GF-D8 (cell line): ENCODE measurements around the gene PTPRN2.

Experiments
- DNase-seq: peaks from one replicate; lab custom pipeline; 2025; lab: John Stamatoyannopoulos, UW

Gene PTPRN2

DNA sequence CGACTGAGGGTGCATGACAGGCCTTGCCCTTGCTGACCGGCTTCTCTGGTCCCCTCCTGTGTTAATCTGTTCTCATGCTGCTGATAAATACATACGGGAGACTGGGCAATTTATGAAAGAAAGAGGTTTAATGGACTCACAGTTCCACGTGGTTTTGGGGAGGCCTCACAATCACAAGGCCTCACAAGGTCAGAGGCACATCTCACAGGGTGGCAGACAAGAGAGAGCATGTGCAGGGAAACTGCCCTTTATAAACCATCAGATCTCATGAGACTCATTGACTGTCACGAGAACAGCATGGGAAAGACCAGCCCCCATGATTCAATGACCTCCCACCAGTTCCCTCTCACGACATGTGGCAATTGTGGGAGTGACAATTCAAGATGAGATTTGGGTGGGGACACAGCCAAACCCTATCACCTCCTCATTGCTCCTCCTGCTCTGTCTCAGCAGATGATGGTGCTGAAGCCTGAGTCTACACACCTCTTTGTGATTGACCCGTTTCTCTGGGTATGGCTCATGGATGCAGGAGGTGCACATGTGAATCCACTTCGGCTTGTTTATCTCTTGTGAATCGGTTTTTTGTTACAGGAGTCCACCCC lies 703.1 kb downstream of the PTPRN2 start:
- no peak for DNase-seq

GRCh38 chr7:157881048-157881771 lies 706.4 kb downstream of the PTPRN2 start:
- DNase-seq, result no peak

DNA sequence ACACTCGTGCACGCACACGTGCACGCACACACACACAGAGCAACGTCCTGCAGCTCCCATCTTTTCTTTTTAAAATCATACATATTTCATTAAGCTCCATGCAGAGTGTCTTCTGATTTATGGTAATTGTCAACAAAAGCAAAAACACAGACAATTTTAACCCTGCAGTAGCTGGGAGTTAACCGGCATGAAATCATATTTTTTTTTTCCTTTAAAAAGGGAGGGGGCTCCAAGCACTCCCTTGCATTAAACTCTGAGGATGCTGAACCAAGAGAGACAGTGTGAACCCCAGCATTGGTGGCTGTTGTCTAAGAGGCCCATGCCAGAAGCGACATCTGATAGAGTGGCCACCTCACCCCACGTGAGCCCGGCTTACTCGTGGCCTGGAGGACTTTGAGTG lies 708.2 kb downstream of the PTPRN2 start:
- no peak for DNase-seq

DNA sequence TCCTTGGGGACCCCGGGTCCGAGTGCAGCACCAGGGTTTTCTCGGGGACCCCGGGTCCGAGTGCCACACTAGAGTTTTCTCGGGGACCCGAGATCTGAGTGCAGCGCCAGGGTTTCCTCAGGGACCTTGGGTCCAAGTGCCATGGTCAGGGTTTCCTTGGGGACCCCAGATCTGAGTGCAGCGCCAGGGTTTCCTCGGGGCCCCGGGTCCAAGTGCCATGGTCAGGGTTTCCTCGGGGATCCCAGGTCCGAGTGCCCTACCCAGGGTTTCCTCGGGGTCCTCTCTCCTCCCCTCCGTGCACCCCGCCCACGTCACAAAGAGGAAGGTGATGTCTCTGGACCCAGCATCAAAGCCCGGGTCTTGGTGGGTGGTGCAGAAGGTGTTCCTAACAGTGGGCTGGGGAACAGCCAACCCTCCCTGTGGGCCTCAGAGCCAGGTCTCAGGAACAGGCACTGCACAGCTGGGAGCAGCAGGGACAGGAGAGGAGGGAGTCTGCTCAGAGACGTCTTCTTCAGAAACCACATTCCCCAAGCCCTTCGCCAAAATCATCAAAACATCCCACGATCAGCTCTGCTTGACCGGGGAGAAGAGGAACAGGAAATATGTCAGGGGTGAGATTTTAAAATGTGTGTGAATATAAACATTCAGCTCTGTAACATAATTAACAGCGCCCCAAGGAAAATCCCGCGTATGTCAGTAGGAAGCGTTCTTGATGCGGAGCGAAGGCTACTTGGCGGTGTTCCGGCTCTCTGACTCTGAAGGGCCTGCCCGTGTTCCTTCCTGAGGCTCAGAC lies 710.1 kb downstream of the PTPRN2 start:
- DNase-seq, result no peak

DNA sequence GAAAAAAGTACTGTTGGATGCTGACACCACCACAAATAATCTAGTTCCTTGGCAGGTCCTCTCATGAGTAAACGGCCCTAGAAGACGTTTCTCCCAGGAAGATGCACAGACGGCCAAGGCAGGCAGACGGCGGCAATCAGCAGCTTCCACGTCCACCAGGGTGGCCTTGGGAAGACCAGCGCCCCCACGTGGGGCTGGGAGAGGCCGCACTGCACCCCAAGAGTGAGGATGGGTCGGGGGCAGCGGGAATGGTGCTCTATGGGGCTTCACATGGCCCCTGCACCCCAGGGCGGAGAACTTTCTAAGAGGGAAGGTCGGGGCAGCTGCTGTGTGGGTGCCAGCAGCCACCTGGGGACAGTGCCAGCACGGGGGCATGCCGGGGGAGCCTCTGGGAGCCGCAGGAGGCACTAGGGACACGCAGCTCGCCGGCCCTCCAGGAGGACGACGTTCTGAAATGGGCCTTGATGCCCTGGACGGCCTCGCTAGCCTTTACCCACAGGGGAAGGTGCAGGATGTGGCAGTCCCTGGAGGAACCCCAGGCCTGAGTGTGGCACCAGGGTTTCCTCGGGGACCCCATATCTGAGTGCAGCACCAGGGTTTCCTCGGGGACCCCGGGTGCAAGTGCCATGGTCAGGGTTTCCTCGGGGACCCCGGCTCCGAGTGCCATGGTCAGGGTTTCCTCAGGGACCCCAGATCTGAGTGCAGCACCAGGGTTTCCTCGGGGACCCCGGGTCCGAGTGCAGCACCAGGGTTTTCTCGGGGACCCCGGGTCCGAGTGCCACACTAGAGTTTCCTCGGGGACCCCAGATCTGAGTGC lies 710.9 kb downstream of the PTPRN2 start:
- DNase-seq, result no peak

DNA sequence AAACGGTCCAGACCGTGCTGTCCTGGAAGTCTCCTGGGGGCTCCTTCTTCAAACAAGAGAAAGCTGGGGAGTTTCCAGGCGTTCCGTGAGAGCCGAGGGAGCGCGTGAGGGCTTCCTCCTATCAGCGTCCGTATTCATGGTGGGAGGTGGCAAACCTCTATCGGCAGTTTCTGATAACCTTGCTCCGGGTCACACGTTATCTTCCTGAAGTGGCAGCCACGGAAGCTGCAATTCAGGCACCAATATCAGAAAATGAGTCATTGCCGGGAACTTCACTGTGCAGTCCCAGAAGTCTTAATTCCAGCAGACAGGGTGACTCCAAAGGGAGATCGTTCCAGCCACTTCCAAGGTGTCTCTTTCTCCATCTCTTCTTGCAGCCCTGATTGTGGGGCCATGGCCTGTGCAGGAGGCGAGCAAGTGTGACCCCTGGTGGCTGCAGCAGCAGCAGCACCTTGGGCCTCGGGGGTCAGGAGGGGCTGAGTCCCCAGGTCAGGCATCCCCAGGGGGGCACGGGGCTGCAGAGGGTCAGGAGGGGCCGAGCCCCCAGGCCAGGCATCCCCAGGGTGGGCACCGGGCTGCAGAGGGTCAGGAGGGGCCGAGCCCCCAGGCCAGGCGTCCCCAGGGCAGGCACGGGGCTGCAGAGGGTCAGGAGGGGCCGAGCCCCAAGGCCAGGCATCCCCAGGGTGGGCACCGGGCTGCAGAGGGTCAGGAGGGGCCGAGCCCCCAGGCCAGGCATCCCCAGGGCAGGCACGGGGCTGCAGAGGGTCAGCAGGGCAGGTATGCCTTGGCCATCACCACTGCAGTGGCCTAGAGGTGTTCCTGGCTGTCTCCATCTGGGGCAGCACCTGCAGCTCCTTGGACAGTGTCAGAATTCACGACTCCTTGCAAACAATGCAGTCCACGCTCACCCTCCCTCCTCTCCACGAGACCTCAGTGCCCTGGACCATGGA lies 712.1 kb downstream of the PTPRN2 start:
- DNase-seq, result peak; percentile 11

DNA sequence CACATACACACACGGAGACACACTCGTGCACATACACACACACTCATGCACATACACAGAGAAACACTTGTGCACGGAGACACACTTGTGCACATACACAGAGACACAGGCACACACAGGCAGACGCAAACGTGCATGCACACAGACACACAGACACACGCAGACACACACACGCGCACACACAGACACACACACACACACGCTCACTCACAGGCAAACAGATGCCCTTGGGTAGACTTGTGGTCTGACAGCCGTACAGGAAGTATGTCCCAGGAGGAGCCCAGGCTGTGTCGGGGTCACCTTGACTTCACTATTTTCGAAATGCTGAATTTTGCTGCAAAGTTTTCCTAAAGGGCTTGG lies 712.8 kb downstream of the PTPRN2 start:
- DNase-seq, result no peak

DNA sequence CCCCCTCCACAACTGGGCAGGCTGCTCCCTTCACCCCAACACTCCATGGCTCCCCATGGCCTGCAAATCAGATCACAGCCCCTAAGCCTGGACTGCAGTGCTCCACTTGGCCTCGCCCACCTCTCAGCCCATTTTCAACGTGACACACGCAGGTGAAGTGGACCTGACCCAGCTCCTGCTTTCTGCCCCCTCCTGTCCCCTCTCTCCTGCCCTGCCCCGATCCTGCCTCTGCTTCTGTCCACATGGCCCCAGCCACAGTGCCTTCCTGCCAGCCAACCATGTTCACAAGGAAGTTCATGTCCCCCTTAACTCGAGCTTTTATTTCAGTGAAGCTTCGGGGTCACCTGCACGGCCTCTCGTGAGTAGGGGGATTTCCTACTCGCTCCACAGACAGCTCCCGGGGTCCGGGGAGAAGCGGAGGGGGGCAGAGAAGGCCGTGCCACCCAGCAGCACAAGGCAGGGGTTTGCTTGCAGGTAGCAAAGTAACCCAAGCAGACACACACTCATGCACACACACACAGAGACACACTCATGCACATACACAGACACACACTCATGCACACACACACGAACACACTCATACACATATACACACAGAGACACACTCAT lies 713.3 kb downstream of the PTPRN2 start:
- no peak for DNase-seq

DNA sequence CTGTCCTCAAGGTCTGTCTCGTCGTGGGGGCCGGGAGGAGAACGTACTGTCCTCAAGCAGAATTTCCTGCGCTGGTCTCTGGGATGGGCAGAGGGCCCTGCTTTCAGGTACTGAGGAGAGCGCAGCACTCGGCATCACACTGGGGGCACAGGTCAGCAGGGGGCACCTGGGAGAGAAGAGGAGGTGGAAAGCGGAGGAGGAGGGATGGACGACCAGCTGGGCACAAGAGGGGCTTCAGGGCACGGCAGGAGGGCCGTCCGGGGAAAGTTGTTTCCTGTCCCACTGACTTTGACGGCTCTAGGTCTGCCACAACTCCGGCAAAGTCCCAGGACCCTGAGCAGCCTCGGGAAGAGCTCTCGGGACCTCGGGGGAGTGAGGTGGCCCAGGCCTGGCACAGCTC lies 714.0 kb downstream of the PTPRN2 start:
- DNase-seq, result no peak

DNA sequence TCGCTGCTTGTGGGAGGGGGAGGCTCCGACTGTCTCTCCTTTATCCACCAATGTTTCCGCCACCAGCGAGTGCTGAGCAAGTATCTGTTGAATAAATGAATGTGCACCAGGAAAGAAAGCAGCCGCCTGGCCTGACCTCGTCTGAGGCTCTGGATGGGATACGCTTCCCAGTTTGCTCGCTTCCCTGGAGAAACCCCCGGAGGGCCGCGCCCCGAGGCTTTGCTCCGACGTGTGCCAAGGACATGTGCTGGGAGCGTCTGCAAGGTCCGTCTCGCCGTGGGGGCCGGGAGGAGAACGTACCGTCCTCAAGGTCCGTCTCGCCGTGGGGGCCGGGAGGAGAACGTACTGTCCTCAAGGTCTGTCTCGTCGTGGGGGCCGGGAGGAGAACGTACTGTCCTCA lies 714.4 kb downstream of the PTPRN2 start:
- no peak for DNase-seq

DNA sequence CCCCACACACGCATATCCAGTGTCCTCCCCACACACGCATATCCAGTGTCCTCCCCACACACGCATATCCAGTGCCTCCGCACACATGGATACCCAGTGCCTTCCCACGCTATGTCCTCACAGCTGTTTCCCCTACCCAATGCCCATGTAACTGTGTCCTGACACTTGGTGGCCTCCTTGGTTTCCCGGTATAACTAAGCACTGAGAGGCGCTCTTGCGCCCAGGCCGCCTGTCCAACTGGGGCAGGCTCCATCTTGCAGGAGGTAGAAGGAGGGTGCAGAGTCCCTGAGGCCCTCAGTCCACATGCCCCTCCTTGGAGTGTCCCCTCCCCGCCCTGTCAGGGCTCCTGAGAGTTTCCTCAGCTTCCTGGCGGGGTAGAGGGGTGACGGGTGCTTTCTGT lies 715.2 kb downstream of the PTPRN2 start:
- DNase-seq, result no peak

DNA sequence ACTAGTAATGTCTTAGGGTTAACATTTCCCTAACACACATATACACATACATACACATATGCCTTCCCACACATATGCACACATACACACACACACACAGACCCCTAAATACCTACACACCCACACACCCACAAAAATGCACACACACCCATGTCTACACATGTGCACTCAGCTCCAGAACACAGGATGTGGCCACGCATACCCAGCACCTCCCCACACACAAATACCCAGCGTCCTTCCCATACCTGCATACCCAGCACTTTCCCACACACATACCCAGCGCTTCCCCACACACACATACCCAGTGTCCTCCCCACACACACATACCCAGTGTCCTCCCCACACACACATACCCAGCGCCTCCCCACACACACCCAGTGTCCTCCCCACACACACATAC lies 715.9 kb downstream of the PTPRN2 start:
- DNase-seq, result no peak

GRCh38 chr7:157870644-157871290 lies 716.9 kb downstream of the PTPRN2 start:
- no peak for DNase-seq

- DNase-seq, result no peak
These were observed 717.8 kb downstream of the PTPRN2 start for GRCh38 chr7:157869793-157870192.

DNA sequence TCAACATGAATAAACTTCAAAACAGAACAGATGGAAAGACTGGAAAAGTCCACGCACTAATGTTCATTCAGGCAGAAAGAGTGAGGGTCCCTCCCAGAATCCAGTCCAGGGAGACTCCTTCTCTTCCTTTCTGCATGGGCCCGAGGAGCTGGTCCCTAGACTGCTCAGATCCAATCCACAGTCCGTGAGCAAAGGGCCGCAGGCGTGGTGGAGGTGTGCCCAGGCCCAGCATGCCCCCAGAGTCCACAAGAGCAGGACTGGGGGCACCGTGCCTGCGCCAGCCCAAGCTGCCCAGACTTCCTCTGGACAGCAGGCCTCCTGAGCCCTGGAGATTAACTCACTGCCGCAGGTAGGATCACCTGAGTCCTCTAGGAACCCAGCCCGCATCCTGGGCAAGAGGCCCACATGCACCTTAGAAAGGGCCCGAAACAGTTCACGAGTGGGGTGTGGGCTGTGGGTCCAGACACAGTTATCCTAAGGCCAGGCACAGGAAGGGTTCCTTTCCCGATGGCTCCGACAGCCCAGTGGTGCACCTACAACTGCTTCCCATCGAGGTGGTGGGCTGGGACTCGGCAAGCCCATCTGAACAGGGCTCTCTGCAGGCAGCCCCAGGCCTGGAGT lies 719.8 kb downstream of the PTPRN2 start:
- no peak for DNase-seq

GRCh38 chr7:157866336-157866924 lies 721.2 kb downstream of the PTPRN2 start:
- DNase-seq, result no peak

DNA sequence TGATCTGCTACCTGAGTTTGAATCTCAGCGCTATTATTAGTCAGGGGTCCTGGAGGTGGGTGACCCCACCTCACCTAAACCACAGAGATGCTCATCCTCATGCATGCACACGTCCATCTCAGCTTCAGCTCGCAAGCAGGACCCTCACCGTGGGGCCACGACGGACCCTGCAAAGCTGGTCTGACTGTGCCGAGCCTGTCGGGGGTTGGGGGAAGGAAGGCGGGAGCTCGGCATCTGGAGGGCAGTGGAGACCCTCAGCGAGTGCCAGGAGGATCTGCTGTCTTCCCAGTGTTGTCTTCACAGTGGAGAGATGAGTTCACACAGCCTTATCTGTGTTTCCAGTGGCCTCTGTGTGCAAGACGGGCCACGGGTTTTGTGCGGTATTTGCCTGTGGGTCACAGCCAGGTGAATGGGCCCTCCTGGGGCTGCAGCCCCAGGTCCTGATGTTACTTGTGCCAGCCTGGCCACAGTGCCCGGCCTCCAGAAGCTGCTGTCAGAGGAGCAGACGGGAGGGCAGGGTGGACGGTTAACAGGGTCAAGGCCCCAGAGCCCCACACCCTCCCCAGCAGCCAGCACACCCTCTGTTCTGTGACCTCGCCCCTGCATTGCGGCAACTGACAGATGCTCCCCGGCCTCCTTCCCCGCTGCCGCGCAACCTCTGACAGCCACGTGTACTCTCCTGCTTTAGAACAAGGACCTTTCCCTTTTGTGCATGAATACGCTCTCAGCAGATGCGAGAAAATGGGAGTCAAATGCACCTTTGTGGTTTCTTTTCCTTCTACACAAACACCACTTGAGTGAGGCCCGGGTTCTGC lies 722.1 kb downstream of the PTPRN2 start:
- no peak for DNase-seq

GRCh38 chr7:157864911-157865310 lies 722.7 kb downstream of the PTPRN2 start:
- no peak for DNase-seq
